ENCODE data around the gene ALK.

The ALK gene

DNA sequence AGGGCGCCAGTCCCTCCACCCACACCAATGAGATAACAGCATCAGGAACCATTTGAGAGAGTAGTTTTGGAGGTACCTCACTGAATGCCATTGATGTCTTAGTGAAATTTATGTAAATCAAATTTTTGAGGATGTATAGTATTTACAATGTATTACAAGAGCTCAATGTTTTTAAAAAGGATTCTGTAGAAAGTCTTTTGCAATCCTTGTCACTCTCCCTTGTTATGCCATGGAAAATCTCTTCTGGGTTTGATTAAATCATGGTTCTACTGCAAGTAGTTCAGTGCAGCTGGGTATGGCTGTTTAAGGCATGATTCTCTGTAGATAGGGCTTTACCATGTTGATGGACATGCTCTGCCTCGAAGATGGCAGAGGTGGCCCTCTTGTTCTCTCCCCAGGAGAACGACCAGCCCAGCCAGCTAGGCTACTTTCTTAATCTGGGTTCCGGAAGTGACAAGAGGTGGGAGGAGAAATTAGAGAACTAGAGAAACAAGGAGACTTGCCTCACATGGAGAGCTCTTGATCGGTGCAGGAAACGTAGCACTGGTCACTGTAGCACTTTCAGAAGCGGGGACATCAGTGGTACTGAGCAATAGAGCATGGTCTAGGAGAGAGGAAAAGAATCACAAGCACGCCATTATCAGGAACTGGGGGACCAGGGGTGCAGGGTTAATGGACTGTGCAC, 603.4 kb downstream of the ALK start:
- TF ChIP-seq, protein P1, sequence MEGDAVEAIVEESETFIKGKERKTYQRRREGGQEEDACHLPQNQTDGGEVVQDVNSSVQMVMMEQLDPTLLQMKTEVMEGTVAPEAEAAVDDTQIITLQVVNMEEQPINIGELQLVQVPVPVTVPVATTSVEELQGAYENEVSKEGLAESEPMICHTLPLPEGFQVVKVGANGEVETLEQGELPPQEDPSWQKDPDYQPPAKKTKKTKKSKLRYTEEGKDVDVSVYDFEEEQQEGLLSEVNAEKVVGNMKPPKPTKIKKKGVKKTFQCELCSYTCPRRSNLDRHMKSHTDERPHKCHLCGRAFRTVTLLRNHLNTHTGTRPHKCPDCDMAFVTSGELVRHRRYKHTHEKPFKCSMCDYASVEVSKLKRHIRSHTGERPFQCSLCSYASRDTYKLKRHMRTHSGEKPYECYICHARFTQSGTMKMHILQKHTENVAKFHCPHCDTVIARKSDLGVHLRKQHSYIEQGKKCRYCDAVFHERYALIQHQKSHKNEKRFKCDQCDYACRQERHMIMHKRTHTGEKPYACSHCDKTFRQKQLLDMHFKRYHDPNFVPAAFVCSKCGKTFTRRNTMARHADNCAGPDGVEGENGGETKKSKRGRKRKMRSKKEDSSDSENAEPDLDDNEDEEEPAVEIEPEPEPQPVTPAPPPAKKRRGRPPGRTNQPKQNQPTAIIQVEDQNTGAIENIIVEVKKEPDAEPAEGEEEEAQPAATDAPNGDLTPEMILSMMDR (conservative IDR thresholded peaks at IDR 0.05; ENCODE audit: low read depth, low read length), result no peak
- H3K27ac ChIP-seq, result no peak overlapping the region
- no peak overlapping the region for H3K9ac ChIP-seq

DNA sequence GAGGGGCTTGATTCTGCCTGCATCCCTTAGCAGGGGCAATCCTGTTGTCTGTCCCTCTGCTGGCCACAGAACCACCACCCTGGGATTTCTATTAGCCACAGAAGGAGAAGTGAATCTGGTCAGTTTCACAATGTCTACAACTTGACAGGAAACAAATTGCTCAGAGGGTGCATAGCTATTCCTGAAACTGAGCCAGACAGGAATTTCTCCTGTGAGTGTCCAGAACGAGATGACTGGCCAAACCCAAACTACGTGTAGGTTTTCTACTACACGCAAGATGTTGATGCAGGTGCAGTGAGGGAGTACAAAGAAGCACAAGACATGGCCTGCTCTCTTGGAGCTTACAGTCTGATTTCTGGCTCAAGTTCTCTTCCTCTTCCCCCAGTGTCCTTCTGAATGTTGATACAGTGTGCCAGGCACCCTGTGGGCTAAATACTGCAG, 604.3 kb downstream of the ALK start:
- Histone ChIP-seq H3K27me3 (ENCODE audit: insufficient read depth, low read depth) (no peaks in the 10 kb centered on the region), H3K4me1 (ENCODE audit: low read depth, poor library complexity, severe bottlenecking) (no peaks in the 10 kb centered on the region), H3K79me2 (ENCODE audit: insufficient read depth, low read depth) (no peaks in the 10 kb centered on the region), H4K20me1 (ENCODE audit: insufficient read depth) (no peaks in the 10 kb centered on the region), H3K9ac (no peak overlapping the region), H3K36me3 (ENCODE audit: insufficient read depth) (no peaks in the 10 kb centered on the region), H3K4me3 (IDR thresholded peaks at IDR 0.05; ENCODE audit: insufficient read depth, low read depth, low read length) (no peak overlapping the region), H3K27ac (no peak overlapping the region), H3K4me2 (no peak overlapping the region), H2AFZ (ENCODE audit: low read depth) (no peak overlapping the region)
- TF ChIP-seq, protein P1 (conservative IDR thresholded peaks at IDR 0.05; ENCODE audit: low read depth, low read length), result no peak

More for the DNA sequence above, 603.4 kb downstream of the ALK start:
- Histone ChIP-seq H3K4me1 (ENCODE audit: low read depth, poor library complexity, severe bottlenecking) (no peaks in the 10 kb centered on the region), H3K79me2 (ENCODE audit: insufficient read depth, low read depth) (no peaks in the 10 kb centered on the region), H3K4me3 (IDR thresholded peaks at IDR 0.05; ENCODE audit: insufficient read depth, low read depth, low read length) (no peak overlapping the region), H2AFZ (ENCODE audit: low read depth) (no peak overlapping the region), H3K4me2 (no peak overlapping the region), H3K36me3 (ENCODE audit: insufficient read depth) (no peaks in the 10 kb centered on the region), H3K27me3 (ENCODE audit: insufficient read depth, low read depth) (no peaks in the 10 kb centered on the region), H4K20me1 (ENCODE audit: insufficient read depth) (no peaks in the 10 kb centered on the region)

DNA sequence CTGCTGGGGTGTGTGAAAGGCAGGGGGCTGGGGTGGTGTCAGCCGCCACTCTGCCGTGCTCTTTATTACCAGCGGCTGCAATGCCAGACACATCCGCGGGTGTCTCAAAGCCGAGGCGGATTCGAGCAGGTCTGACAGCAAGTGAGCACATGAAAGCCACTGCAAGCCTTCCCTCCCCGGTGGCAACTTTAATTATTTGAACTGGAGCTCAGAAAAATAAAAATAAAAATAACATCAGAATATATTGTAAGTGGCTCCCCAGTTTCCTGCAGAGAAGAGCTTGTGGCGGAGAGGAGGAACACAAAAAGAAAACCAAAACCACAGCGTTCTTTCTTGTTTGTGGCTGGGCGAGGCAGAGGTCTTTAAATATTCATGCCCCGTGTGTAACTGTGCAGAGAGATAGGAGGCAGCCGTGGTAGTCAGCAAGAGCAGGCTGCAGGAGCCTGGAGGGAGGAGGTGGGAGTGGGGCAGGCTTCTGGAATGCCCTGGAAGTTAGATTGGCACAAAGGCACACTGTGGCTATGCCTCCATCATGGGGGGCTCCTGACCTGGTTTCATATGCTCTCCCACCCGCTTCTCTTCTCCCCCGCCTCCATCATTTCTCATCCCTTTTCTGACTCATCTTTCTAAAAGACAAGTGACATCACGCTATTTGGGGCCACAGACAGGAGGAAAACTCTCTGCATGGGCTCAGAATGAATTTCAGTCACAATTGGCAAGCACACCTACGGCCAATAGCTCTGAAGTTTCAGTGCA, 606.4 kb downstream of the ALK start:
- no peaks in the 10 kb centered on the region for H3K27me3 ChIP-seq (ENCODE audit: insufficient read depth, low read depth)
- H3K4me1 ChIP-seq (ENCODE audit: low read depth, poor library complexity, severe bottlenecking), result no peaks in the 10 kb centered on the region
- no peak overlapping the region for H3K9ac ChIP-seq
- no peaks in the 10 kb centered on the region for H3K79me2 ChIP-seq (ENCODE audit: insufficient read depth, low read depth)
- no peak overlapping the region for H3K27ac ChIP-seq
- H3K4me3 ChIP-seq (IDR thresholded peaks at IDR 0.05; ENCODE audit: insufficient read depth, low read depth, low read length), result no peak overlapping the region
- no peak overlapping the region for H2AFZ ChIP-seq (ENCODE audit: low read depth)
- TF ChIP-seq, protein P1 (conservative IDR thresholded peaks at IDR 0.05; ENCODE audit: low read depth, low read length), result no peak
- H3K4me2 ChIP-seq, result no peak overlapping the region
- H4K20me1 ChIP-seq (ENCODE audit: insufficient read depth), result no peaks in the 10 kb centered on the region
- H3K36me3 ChIP-seq (ENCODE audit: insufficient read depth), result no peaks in the 10 kb centered on the region

DNA sequence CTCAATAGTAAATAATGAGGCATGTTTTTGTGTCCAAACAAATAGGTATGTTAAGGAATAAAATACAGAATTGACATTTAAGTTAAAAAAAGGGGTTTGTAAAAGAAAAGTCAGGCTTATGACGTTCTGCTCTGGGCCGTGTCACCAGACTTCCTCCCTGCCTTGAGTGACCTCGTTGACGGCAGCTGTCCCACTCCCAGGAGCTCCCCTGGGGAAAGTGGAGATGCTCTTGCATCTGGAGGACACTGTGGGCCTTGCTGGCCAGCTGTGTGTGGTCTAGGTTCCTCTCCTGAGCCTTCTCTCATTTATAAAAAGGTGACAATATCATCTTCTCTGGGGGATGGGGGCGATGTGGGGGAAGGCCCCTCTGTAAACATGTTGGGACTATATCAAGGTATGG, 609.9 kb downstream of the ALK start:
- Histone ChIP-seq H3K27ac (no peak overlapping the region), H3K27me3 (ENCODE audit: insufficient read depth, low read depth) (no peaks in the 10 kb centered on the region)
- TF ChIP-seq, protein P1 (conservative IDR thresholded peaks at IDR 0.05; ENCODE audit: low read depth, low read length), result no peak

More for the DNA sequence above, 609.9 kb downstream of the ALK start:
- Histone ChIP-seq H2AFZ (ENCODE audit: low read depth) (no peak overlapping the region), H3K4me1 (ENCODE audit: low read depth, poor library complexity, severe bottlenecking) (no peaks in the 10 kb centered on the region), H3K4me3 (IDR thresholded peaks at IDR 0.05; ENCODE audit: insufficient read depth, low read depth, low read length) (no peak overlapping the region), H3K79me2 (ENCODE audit: insufficient read depth, low read depth) (no peaks in the 10 kb centered on the region), H3K4me2 (no peak overlapping the region), H3K36me3 (ENCODE audit: insufficient read depth) (no peaks in the 10 kb centered on the region), H3K9ac (no peak overlapping the region), H4K20me1 (ENCODE audit: insufficient read depth) (no peaks in the 10 kb centered on the region)
